Stimulated activated naive CD4-positive, alpha-beta T cell treated with Interleukin-2 at 50 U/mL for 16 hours (primary cell): ENCODE results near the gene FOXO6.
A peak's percentile ranks its signal among the peaks of the same experiment; 100 is the strongest.

Source experiments
- DNase-seq: peaks from one replicate; lab custom pipeline; 2025; lab: John Stamatoyannopoulos, UW

FOXO6 gene

DNA sequence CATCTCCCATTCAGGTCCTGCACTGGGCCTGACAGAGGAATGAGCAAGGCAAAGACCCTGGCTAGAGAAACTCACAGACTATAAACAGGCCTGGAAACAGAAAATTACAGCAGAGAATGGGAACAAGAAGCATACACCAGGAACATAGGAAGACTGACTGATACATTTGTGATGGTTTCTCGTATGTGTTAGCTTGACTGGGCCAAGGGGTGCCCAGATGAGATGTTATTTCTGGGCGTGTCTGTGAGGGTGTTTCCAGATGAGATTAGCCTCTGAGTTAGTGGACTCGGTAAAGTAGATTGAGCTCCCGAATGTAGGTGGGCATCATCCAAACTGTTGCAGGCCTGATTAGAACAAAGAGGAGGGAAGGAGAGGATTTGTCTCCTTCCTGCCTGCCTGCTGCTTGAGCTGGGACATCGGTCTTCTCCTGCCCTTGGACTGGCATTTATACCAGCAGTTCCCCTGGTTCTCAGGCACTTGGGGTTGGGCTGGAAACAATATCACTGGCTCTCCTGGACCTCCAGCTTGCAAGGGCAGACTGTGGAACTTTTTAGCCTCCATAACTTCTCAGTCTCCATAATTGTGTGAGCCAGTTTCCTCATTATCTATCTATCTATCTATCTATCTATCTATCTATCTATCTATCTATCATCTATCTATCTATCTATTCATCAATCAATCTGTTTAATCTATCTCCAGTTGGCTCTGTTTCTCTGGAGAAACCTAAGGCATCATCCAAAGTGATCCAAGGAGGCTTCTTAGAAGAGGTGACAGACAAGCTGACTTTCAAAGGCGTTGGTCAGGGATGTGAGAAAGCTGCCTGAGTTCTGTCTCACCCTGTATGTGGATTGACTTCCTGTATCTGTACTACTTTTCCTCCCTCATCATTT is 9.7 kb upstream of the FOXO6 start:
- DNase-seq = no peak

DNA sequence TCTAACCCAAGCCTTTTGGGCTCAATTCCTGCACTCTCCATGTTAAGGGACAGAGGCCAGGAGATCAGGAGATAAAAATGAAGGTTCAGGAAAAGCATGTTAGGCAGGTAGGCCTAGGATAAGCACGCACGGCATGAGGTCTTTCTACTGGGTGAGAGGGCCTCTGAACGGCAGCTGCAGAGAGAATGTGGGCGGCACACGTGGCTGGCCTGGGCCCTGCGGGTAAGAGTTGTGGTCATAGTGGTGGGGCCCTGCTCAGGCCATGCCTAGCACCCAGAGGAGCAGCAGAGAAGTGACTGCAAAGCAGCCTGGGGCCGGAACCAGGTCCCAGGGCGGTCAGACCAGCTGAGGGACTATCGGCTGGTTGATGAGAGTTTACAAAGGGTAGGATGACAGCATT is 7.5 kb upstream of the FOXO6 start:
- DNase-seq = no peak

DNA sequence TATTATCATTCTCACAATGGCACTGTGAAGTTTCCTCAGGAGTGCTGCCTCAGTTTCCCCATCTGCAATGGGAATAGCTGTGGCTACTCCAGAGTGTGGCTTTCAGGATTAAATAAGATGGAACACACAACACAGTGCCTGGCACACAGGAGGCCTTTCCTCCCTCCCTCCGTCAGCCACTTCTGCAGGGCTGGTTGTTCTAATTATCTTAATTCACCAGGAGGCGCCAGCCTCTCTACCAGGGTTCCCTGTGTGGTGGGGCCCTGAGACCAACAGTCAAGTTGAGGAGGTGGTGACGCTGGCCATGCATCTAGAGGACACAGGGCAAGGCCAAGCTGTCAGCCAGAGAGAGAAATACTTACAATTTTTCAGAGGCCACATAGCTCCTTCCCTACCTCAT is 6.3 kb upstream of the FOXO6 start:
- DNase-seq = no peak

DNA sequence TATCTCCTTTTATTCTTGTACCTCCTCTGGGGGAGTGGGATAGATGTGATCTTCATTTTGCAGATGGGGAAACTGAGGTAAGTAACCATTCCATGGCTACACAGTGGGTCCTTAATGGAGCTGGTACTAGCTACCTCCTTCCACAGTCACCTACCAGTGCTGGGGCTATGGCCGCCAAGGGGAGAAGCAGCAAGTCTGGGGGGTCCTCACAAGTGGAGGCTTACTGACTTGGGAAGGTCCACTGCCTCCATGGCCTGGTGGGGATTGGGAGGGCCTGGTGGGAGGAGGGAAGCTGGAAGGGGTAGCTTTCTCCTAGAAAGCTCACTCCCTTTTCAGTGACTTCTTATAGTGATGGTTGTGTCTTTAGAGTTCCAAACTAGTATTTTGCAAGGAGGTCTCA is 5.9 kb upstream of the FOXO6 start:
- DNase-seq = no peak

DNA sequence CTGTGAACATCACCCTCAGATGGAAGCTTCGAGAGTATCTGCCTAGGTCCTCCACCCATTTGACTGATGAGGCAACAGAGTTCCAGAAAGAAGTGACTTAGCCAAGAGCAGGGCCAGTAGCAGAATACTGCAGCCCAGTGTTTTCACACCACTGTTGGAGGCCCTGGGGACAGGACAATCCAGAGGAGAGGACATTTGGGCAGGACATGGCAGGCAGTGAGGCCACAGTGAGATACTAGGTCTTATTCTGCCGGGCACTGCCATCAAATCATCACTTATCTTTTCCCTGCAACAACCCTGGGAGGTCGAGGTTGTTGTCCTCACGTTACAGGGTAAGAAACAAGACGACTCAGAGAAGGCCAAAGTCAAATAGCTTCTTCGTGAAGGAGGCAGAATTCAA is 5.5 kb upstream of the FOXO6 start:
- no peak for DNase-seq

DNA sequence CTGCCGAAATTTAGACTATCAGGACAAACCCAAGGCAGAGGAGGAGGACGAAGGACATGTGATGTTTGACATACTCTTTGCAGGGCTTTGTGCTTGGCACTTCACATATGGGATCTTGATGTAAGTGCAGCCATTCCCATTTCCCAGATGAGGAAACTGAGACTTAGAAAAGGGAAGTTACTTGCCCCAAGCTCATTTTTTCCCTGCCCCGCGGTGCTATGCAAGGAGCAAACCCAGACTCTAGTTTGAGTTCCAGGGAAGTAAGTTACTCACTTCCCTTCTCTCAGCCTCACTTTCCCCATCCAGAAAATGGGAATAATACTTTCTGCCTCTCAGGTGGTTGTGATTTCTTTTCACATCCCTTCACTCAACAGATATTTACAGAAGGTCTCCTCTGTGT is 4.5 kb upstream of the FOXO6 start:
- DNase-seq = no peak

DNA sequence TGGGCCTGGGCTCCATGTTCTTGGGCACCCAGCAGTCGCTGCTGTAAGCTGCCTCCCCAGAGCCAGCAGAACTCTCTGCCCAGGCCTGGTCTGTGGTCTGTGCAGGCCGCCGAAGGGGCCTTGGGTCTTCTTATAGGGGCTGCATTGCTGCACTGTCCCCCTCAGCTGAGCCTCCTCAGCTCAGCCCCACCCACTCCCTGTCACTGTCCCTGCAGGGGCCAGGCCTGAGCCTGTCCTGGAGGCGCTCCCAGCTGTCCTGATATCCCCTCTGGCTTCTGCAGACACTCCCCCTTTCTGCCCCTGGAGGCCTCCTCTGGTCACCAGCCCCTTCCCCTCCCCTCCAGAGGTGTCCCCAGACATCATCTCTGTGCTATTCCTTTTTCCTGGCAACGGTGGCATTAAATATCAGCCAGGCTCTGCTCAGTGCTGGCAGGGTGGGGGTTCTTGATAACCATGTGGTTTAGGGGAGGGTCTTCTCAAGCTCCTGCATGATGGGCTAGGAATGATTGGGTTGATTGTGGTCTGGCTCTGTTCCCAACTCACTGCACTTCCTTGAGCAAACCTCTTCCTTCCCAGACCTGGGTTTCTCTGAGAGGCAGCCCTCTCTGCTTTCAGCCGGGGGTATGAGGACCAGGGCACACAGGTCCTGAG is 3.7 kb upstream of the FOXO6 start:
- DNase-seq = no peak

DNA sequence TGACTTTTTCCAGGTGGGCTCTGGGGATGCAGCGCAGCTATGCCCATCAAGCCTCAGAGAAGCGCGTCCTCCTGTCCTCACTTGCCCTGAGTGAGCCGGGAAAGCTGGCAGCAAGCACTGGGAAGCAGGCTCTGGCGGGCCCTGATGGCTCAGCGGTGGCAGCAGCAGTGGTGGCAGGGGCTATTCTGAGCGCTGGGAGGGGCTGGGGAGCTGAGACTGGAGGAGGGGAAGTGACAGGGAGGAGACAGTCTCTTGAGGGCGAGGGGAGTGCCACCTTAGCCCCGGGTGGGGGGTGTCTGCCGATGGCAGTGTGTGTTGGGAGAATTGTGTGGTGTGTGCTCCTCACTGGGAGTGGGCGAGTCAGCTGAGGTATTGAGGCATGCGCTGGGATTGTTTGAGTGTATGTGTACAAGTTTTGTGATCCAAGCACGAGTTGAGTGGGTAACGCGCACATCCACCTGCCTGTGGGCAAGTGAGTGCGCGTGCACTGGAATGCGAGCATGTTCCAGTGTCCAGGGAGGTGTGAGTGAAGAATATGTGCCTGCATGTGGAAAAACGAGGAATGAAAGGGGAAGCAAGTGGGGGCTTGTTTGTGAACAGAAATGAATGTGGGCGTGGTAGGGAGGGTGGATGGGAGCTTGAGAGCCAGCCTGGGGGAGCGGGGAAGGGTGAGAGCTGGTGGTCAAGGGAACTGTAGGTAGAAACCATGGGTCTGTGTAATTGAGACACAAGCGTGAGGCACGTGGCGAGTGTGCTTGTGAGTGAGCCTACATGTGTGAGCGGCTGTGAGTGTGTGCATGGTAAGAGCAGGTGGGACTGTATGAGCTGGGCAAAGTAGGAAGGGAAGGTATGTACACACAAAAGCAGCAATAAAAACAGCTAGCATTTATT is 2.9 kb upstream of the FOXO6 start:
- DNase-seq = no peak

DNA sequence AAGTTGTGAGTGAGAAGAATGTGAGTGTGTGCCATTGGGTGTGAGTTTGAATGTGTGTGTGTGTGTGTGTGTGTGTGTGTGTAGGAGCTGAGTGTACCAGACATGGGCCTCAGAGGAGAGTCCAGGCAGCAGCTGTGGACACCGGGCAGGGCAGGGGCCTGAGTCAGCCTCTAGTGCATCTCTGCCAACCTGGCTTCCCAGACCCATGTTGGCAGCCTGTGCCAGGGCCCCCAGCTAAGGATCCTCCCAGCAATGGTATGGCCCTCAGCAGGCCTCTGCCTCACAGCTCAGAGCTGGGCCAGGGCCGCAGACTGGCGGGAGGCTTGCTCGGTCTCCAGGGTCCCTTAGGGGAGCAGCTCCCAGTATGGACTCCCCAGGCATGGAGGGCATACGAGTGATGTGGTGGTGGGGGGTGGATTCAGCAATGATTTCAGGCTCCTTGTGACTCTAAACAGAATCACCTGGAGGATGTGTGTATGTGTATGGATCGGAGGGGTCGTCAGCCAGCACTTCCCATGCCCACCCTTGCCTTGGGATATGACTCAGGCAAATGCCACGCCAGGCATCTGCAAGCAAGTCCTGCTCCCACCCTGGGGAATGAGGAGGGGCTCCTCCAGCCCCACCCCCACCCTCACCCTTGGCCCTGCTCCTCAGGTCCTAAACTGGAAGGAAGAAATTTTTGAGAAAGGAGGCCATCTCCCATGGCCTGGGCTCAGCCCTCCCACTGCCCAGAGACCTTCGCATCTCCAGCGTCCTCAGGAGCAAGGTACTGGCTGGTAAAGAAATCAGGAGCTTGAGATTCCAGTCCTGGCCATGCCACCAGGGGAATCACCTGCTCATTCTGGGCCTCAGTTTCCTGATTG is 1.8 kb upstream of the FOXO6 start:
- DNase-seq = no peak

DNA sequence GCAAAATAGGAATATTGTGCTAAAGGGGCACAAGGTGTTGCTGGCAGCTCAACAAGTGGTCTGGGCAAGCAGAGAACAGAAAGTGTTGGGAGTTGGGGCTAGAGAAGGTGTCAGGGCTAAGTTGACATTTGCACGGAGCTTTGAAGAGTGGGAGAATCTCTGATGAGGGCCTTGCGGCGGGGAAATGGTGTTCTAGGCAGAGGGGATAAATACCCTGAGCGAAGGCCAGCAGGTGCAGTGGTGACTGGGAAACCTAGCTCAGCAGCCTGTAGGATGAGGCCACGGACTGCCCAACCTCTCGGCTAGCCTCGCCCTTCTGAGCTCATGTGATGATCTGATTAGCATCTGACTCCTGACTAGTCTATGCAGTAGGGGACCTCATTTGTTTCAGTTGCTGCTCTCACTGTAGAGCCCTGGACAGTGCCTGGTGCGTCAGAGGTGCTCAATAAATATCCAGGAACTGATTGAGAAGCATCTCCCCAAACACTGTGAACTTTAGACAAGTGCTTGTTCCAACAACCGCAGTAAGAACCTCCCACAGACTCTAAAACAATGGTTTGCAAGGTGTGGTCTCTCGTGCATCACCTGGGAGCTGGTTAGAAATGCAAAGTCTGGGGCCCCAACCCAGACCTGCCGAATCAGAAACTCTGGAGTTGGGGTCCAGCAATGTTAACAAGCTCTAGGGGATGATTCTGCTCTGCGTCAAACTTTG is 1.0 kb upstream of the FOXO6 start:
- DNase-seq = no peak

DNA sequence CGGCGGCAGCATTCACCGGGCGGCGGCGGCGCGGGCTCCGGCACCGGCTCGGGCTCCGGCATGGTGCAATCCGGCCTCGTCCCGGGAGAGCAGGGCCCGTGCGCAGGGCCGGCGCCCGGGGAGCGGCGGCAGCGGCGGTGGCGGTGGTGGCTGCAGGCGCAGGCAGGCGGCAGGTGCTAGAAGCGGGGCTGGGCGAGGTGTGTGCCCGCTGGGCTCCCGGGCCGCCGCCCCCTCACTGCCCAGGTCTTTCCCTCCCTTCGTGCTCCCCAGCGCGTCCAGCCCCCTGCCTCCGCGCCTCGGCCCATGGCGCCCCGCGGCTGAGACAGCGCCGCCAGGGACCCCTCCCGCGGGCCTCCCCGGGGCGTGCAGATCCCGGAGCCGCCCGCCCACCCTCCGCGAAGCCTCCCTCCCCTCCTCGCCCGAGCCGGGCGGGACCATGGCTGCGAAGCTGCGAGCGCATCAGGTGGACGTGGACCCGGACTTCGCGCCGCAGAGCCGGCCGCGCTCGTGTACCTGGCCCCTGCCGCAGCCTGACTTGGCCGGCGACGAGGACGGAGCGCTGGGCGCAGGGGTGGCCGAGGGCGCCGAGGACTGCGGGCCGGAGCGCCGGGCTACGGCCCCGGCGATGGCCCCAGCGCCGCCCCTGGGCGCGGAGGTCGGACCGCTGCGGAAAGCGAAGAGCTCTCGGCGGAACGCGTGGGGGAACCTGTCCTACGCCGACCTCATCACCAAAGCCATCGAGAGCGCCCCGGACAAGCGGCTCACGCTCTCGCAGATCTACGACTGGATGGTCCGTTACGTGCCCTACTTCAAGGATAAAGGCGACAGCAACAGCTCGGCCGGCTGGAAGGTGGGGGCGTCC is 492 bp downstream of the FOXO6 start:
- DNase-seq = peak; percentile 29

DNA sequence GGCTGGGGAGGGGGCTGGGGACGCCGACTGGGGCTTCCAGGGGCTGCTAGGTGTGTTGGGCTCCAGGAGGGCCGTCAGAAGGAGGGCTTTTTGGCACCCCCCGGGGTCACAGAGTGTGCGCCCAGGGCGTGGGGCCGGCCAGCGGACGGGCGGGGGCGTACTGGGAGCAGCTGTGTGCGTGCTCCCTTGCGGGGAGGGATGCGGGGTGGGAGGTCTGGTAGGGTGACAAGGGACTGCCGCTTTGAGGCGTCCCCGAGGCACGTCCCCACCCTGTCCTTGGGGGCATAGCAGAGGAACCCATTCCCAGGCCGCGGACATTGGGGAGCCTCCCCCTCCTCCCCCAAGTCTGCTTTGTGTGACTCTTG is 1.1 kb downstream of the FOXO6 start:
- DNase-seq = no peak

DNA sequence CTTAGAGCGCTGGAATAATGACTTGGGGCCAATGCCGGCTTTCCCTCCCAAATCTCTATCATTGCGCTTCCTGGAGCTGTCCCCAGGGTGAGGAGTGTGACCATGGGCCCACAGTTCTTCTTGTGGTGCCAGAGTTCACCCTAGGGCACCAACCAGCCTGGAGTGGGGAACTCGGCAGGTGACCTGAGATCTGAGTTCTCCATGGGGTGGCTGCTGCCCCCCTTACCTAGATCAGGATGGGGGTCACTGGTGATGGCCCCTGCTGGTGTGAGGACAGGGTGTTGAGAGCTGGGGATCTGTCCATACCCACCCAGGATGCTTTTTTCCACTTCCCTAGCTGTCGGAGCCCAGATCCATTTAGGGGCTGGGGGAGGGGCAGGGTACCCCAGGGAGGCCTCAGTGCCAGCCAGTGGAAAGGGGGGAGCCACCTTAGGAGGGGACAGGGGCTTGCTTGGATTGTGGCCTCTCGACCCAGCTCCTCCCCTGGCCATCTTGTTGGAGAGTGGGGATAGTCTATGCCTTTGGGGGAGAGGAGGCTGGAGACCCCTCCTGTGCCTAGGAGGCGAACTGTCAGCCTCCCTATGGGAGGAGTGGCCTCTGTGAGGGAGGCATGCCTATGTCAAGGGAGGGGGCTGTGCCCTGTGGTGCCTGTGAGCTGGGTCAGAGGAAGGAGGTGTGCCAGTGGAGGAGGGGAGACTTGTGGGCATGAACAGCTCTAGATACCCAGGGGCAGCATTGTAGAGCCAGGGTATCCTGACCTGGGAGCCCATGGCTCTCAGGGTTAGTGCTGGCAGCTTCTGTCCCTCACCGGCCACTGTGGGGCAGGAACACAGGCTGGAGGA is 1.7 kb downstream of the FOXO6 start:
- DNase-seq = no peak

DNA sequence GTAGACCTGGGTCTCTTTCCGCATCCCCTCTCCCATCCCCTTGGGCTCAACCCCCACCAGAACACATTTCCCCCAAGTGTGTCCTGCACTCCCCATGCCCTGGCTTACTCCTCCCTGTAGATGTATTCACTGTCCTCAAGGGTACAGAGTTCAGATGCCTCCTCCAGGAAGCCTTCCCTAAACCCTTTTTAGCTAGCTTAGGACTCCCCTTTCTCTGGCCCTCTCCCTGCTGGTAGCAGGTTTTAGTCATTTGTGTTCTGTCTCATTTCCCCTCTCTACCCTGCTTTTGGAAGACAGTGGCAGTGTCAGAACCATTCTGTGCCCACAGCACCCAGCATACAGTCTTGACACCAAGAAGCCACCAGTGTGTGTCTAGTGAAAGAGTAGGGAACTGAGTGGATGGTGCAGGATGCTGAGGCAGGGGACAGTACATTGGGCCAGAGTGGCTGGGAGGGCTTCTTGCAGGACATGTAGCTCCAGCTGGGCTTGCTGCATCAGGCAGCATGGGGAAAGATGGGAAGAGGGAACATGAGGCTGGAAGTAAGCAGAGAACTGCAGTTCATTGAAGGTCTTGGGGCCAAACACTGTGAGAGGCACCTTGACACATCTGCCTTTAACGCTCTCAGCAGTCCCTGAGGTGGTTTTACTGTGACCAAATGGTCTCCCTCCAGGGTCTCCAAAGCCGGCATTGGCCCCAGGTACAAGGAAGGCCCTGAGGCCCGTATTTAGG is 2.5 kb downstream of the FOXO6 start:
- no peak for DNase-seq

DNA sequence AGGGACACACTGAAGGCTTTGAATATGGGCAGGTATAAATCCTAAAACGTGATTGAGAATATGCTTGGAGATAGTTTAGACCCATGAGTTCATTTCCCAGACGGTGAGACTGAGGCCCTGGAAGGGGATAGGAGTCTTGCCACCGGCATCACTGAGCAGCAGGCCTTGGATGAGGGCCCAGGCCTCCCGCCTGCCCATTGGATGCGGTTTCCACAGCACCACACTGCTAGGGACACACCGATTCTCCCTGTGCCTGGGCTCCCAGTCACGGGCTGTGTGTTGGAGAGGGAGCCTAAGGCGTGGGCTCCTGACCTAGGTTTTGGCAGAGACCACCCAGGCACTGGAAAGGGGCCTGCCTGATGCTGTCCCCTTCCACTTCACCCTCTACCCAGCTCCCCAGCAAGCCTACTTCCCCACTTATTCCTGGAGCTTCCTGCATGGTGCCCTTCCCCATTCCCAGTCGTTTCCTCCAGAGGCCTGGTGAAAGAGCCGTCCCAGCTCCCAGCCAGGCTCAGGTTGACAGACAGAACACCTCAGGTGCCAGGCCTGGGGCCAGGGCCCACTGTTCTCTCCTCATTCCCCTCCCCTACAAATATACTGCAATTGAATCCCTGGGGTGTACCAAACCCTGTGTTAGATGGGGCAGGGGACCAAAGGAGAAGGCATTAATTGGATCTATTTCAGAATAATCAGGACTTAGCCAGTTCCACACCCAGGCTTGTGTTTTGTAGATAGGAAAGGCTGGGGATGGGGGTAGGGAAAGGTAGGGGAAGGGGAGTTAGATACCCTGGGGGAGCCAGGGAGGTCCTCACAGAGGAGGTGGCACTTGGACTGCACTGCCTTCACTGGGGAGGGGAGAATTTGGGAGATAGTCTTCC is 3.4 kb downstream of the FOXO6 start:
- DNase-seq = no peak

DNA sequence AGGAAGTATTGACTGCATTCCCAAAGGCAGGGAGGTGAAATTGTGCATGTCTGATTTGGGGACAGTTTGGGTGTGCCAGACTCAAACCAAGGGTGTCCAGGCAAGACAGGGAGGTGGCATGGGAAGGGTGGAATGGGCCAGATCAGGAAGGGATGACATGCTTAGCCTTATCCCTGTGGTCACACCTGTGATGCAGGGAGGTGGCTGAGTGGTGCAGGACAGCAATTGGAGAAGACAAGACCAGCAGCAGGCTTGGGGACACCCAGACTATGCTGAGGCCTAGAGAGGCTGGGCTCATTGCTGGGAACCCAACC is 4.0 kb downstream of the FOXO6 start:
- no peak for DNase-seq

DNA sequence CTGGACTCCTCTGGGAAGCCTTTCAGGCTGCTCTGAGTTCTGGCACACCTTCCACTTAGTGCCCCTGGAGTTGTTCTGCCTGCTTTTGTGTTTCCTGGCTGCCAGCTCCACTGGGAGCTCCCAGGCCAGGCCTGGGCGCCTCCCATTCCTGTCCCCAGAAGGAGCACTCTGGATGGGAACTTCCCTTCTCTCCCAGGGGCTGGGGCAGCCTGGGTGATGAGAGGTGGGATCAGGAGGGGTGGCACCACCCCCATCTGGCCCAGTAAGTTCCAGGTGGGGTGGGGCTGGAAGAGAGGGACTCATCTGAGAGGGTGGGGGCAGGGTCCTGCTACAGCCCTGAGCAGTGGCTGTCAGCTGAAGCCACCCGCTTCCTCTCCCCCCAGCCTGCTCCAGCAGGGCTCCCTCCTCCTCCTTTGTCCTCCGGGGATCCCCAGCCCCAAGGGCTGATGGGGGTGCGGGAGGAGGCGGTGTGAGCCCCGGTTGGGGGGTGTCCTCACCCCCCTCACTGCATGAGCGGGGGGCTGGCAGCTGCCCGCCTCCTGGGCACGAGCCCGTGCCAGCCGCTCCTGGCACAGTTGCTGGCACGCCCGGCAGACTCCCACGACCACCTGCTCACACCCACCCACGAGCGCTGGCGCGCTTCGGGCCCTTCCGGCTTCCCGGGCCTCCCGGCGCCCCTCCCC is 4.7 kb downstream of the FOXO6 start:
- DNase-seq = no peak
